ENCODE results near the gene FBF1. TPM values are rescaled to one million over a fixed set of nuclear protein-coding genes. Genes with fewer than 3 reads are reported as not detected.

FBF1 gene
- total and polyA plus RNA-seq, 2 of the 8 experiments (the other 6 are each of a cell fraction or from before 2014, with no cell fraction given), result 8.1 to 13.1 TPM

DNA sequence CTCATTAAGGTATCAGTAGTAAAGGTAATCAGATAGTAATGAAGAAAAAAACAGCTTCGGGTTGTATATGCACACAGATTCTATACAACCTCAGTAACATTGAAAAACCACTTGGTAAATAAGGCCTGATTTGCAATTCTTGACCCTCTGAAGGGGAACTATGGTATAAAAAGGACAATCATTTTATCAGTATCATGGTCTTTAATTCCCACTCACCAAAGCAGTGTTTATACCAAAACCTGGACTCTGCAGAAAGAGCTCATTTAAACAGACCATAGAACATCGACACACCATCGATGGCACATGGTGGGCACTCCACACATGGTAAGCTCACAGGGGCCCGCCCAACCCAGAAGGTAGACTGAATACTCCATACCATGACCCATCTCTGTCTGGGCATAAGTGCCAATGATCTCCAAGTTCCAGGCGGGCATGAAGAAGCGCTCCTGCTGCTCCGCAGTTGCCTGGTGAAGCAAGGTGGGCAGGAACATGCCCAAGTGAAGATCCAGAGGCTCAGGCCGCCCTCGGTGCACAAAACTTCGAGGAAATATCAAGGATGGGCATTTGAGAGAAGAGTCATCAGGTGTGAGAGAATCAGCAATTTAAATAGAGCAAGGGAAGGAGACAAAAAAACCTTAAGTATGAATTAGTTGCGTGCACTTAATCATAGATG, 19.1 kb upstream of the FBF1 start:
- no peaks in the 10 kb centered on the region; the same call in 1 of the 2 replicates for H3K79me1 ChIP-seq (ENCODE audit: low read depth, low read length)
- H3K4me2 ChIP-seq (ENCODE audit: insufficient read depth in 1 of 2, low read depth in 2 of 2, low read length in 2 of 2), result peak overlapping the region; percentile 44; a peak in 3 of 4 replicates
- TF ChIP-seq BRCA1 (IDR thresholded peaks at IDR 0.05; ENCODE audit: low read depth, low read length) (no peak), ASH2L (IDR thresholded peaks at IDR 0.05; ENCODE audit: low read length) (peak; percentile 7)
- H3K4ac ChIP-seq (replicated peaks; ENCODE audit: insufficient read length, low read depth, low read length), result no peak overlapping the region
- H2AK5ac ChIP-seq (ENCODE audit: low read depth, low read length), result no peak overlapping the region
- 0 out of 7 replicates have a peak overlapping the region, but pooled peaks of 1 of the 4 experiments have one; percentile 11 for H3K9ac ChIP-seq (replicated peaks in 1 of 4; ENCODE audit: extremely low read depth in 1 of 4, low read depth in 3 of 4, low read length in 3 of 4)
- peaks cover 0 to 14% (median 7%) of the 10 kb centered on the region in 4 experiments; a peak in 4 of 7 replicates for H3K4me1 ChIP-seq (replicated peaks in 1 of 4; ENCODE audit: control insufficient read depth in 3 of 4, insufficient read depth in 4 of 4, low read length in 3 of 4)
- H3K18ac ChIP-seq (ENCODE audit: extremely low read depth, low read length), result no peak overlapping the region; the same call in 1 of the 2 replicates
- no peak overlapping the region for H3K23ac ChIP-seq (ENCODE audit: insufficient read length)
- no peaks in the 10 kb centered on the region for H3K23me2 ChIP-seq (ENCODE audit: low read depth, low read length)
- H3K79me2 ChIP-seq (ENCODE audit: control insufficient read depth in 1 of 2, insufficient read depth in 2 of 2, low read length in 2 of 2), result peaks cover 0 to 33% of the 10 kb centered on the region in 2 experiments; a peak in 2 of 4 replicates
- no peak overlapping the region for H4K8ac ChIP-seq (ENCODE audit: extremely low read depth, insufficient read depth, low read length)
- H3K56ac ChIP-seq (replicated peaks; ENCODE audit: insufficient read length, low read depth, low read length), result no peak overlapping the region
- H2BK20ac ChIP-seq (ENCODE audit: low read length), result no peak overlapping the region
- H3K27me3 ChIP-seq (replicated peaks in 1 of 4; ENCODE audit: control insufficient read depth in 3 of 4, extremely low read depth in 1 of 4, insufficient read depth in 3 of 4, low read length in 3 of 4), result no peaks in the 10 kb centered on the region
- CTCF ChIA-PET (ENCODE audit: partially characterized antibody), result interaction anchor here (0.8 to 2.3 kb wide), 7 partner anchors 13 to 57 kb away, joined by 3 to 7 read pairs (median 4); no protein-coding TSS in a partner anchor
- peaks cover 0 to 10% (median 9%) of the 10 kb centered on the region in 4 experiments; a peak in 6 of 8 replicates for H3K36me3 ChIP-seq (ENCODE audit: control insufficient read depth in 2 of 4, insufficient read depth in 4 of 4, low read length in 3 of 4)
- no peak overlapping the region for H3K27ac ChIP-seq (ENCODE audit: low read depth, low read length)
- no peak overlapping the region for H2AFZ ChIP-seq (ENCODE audit: low read length)
- no peaks in the 10 kb centered on the region for H4K20me1 ChIP-seq (replicated peaks in 1 of 2; ENCODE audit: control insufficient read depth in 1 of 2, insufficient read depth in 2 of 2, low read length in 2 of 2)
- H2BK15ac ChIP-seq (ENCODE audit: low read length), result no peak overlapping the region
- DNase-seq (ENCODE audit: low read depth in 1 of 2, low spot score in 2 of 2) (no peak), FAIRE-seq (no peak)
- POLR2A ChIA-PET (ENCODE audit: partially characterized antibody), result interaction anchor here (0.6 to 1.8 kb wide), 6 partner anchors 18 to 180 kb away, joined by 3 to 7 read pairs (median 3); partner anchors contain the start of gene FBF1
- H2BK120ac ChIP-seq (replicated peaks; ENCODE audit: low read depth, low read length), result no peak overlapping the region
- no peak overlapping the region for H3K14ac ChIP-seq (ENCODE audit: insufficient read length)
- H3K4me3 ChIP-seq (ENCODE audit: extremely low read depth in 1 of 4, insufficient read depth in 2 of 4, low read depth in 3 of 4, low read length in 4 of 4), result peak overlapping the region in 1 of 4 experiments; percentile 39; a peak in 2 of 8 replicates
- H2BK5ac ChIP-seq (ENCODE audit: low read depth, low read length), result no peak overlapping the region; the same call in 1 of the 2 replicates
- H4K91ac ChIP-seq (replicated peaks; ENCODE audit: insufficient read length, low read length), result no peak overlapping the region
- no peaks in the 10 kb centered on the region for H3K9me3 ChIP-seq (ENCODE audit: insufficient read depth in 2 of 2, low read depth in 1 of 2, low read length in 1 of 2)
- H4K5ac ChIP-seq (ENCODE audit: insufficient read length, low read depth, low read length), result peak overlapping the region; percentile 58
- no peak overlapping the region for H2BK12ac ChIP-seq (ENCODE audit: low read depth, low read length)
- WGBS, 2 experiments (ENCODE audit: extremely low coverage in 1 of 2, insufficient coverage in 1 of 2, insufficient read length in 1 of 2, insufficient replicate concordance in 2 of 2, low coverage in 1 of 2, low lambda C conversion rate in 2 of 2, missing lambda C conversion rate in 1 of 2), result 91% methylated on average over 11 of the region's 11 CpGs; no CpG with 5 or more reads in 1 of the 2 experiments
